HCT116 (cell line): ENCODE results near the gene CARD18. TPM values are rescaled to one million over a fixed set of nuclear protein-coding genes. Genes with fewer than 3 reads are reported as not detected.

Experiments used
- ATAC-seq: fragments of 200-7000 bp; cut with Tn5 transposase; 2 replicates; pipeline ENCODE4 v1.9.1; 2020; ENCODE audit warnings: mild to moderate bottlenecking, moderate library complexity
- BruUV-seq: library from RNA; stranded (reverse); fragments of 400-500 nt; replicated peaks from 2 replicates; lab custom pipeline; 2021; lab: Mats Ljungman, UMichigan
- CTCF ChIA-PET: fragments of 300-600 bp; sonication (Branson Sonifier 250); formaldehyde crosslinking; loops from one replicate; lab custom pipeline; 2021; ENCODE audit warnings: antibody characterized with exemption; lab: Charles Lee
- POLR2A ChIA-PET: fragments of 300-600, 350-600 bp; sonication (Branson Sonifier 250); formaldehyde crosslinking; loops from one replicate; lab custom pipeline; 2021; ENCODE audit warnings: antibody characterized with exemption; lab: Charles Lee
- RAD21 ChIA-PET, 2 experiments: fragments of 300-600 bp; sonication (Branson Sonifier 250); formaldehyde crosslinking; loops; one replicate each; lab custom pipeline; 2023; ENCODE audit warnings: low total read pairs in 2 of 2; ENCODE audit not compliant: uncharacterized antibody in 2 of 2, unreplicated experiment in 2 of 2, low non-redundant PET in 1 of 2; lab: Charles Lee
- DNase-seq: peaks from one replicate; pipeline ENCODE4 v3.0.0-alpha.2; 2010; ENCODE audit warnings: low read depth, low spot score
- H2AFZ ChIP-seq: fragments of 200-600 bp; shearing (Covaris generic), sonication (generic); 2 replicates; pipeline ENCODE4 v1.6.1; 2017; ENCODE audit warnings: low read depth, mixed run types, mixed read lengths, antibody characterized with exemption, low read length; ENCODE audit not compliant: poor library complexity, severe bottlenecking
- H3K27ac ChIP-seq: 2 replicates; pipeline ENCODE4 v1.5.1; 2012; ENCODE audit warnings: low read depth, low read length
- H3K27me3 ChIP-seq: fragments of 200-600 bp; sonication (generic); 2 replicates; pipeline ENCODE4 v1.6.1; 2016; ENCODE audit warnings: mixed run types, low read length, mixed read lengths; ENCODE audit not compliant: insufficient read depth
- H3K36me3 ChIP-seq, 2 experiments: fragments of 200-500 bp in 1 of 2; fragments of 200-600 bp in 1 of 2; sonication (Bioruptor generic) in 1 of 2; sonication (generic) in 1 of 2; 2 replicates each; pipeline versions ENCODE4 v1.5.1 to v1.6.1; 2014 to 2016; ENCODE audit warnings: low read length in 2 of 2, inconsistent platforms in 1 of 2, mixed read lengths in 1 of 2, mixed run types in 1 of 2; ENCODE audit not compliant: insufficient read depth in 2 of 2, control insufficient read depth in 1 of 2
- H3K4me1 ChIP-seq, 2 experiments: fragments of 200-600 bp in 1 of 2; sonication (generic) in 1 of 2; 2 replicates each; pipeline versions ENCODE4 v1.5.1 to v1.6.1; 2012 to 2017; ENCODE audit warnings: low read length in 2 of 2, inconsistent platforms in 1 of 2, mild to moderate bottlenecking in 1 of 2, mixed read lengths in 1 of 2, mixed run types in 1 of 2, moderate library complexity in 1 of 2; ENCODE audit not compliant: insufficient read depth in 2 of 2, control insufficient read depth in 1 of 2
- H3K4me2 ChIP-seq: fragments of 200-600 bp; sonication (generic); 2 replicates; pipeline ENCODE4 v1.6.1; 2017; ENCODE audit warnings: mixed run types, low read length, mixed read lengths
- H3K4me3 ChIP-seq, 2 experiments: fragments of 200-600 bp in 1 of 2; sonication (generic) in 1 of 2; replicated peaks in 1 of 2; 2 replicates each; pipeline ENCODE4 v1.5.1; 2011 to 2016; ENCODE audit warnings: low read length in 2 of 2, control low read depth in 1 of 2, low read depth in 1 of 2, mild to moderate bottlenecking in 1 of 2, mixed read lengths in 1 of 2, mixed run types in 1 of 2
- H3K79me2 ChIP-seq: fragments of 200-600 bp; sonication (generic); 2 replicates; pipeline ENCODE4 v1.6.1; 2017; ENCODE audit warnings: mild to moderate bottlenecking, mixed run types, low read length, moderate library complexity, mixed read lengths; ENCODE audit not compliant: insufficient read depth
- H3K9ac ChIP-seq: fragments of 200-600 bp; sonication (generic); 2 replicates; pipeline ENCODE4 v1.6.1; 2016; ENCODE audit warnings: low read length, mixed read lengths
- H3K9me2 ChIP-seq: fragments of 200-600 bp; sonication (generic), shearing (Covaris generic); 2 replicates; pipeline ENCODE4 v1.6.1; 2017; ENCODE audit warnings: mixed run types, mild to moderate bottlenecking, moderate library complexity; ENCODE audit not compliant: insufficient read depth
- H3K9me3 ChIP-seq, 2 experiments: fragments of 200-500 bp in 1 of 2; fragments of 200-600 bp in 1 of 2; sonication (Bioruptor generic) in 1 of 2; sonication (generic) in 1 of 2; 2 replicates each; pipeline ENCODE4 v1.6.1; 2014 to 2017; ENCODE audit warnings: low read length in 2 of 2, mixed read lengths in 2 of 2, inconsistent platforms in 1 of 2, low read depth in 1 of 2, mild to moderate bottlenecking in 1 of 2, mixed run types in 1 of 2, moderate library complexity in 1 of 2; ENCODE audit not compliant: control insufficient read depth in 1 of 2, insufficient read depth in 1 of 2
- H4K20me1 ChIP-seq: fragments of 200-600 bp; sonication (generic), shearing (Covaris generic); 2 replicates; pipeline ENCODE4 v1.6.1; 2017; ENCODE audit warnings: mixed run types, mild to moderate bottlenecking, moderate library complexity; ENCODE audit not compliant: insufficient read depth
- CBX3 ChIP-seq: IDR thresholded peaks from 2 replicates; pipeline ENCODE4 v1.6.1; 2012; ENCODE audit warnings: low read depth
- CEBPB ChIP-seq: IDR thresholded peaks from 2 replicates; pipeline ENCODE4 v1.6.1; 2012; ENCODE audit warnings: low read depth
- EGR1 ChIP-seq: IDR thresholded peaks from 2 replicates; pipeline ENCODE4 v1.6.1; 2012; ENCODE audit warnings: low read depth
- ELF1 ChIP-seq: IDR thresholded peaks from 2 replicates; pipeline ENCODE4 v1.6.1; 2012; ENCODE audit warnings: low read depth, borderline replicate concordance
- EZH2 ChIP-seq: fragments of 200-600 bp; sonication (generic); IDR thresholded peaks from 2 replicates; pipeline ENCODE4 v1.6.1; 2017; ENCODE audit warnings: antibody characterized with exemption, mixed run types
- EZH2phosphoT487 ChIP-seq: fragments of 200-600 bp; IDR thresholded peaks from 2 replicates; pipeline ENCODE4 v1.6.1; 2018; ENCODE audit warnings: antibody characterized with exemption, borderline replicate concordance
- FOSL1 ChIP-seq: IDR thresholded peaks from 2 replicates; pipeline ENCODE4 v1.6.1; 2012; ENCODE audit warnings: low read depth
- JUND ChIP-seq: IDR thresholded peaks from 2 replicates; pipeline ENCODE4 v1.6.1; 2012
- POLR2A ChIP-seq: IDR thresholded peaks from 2 replicates; pipeline ENCODE4 v1.7.0; 2011; ENCODE audit warnings: borderline replicate concordance; ENCODE audit not compliant: insufficient read depth, insufficient read length; ENCODE audit errors: extremely low read depth
- POLR2AphosphoS5 ChIP-seq: IDR thresholded peaks from 2 replicates; pipeline ENCODE4 v1.6.1; 2011; ENCODE audit warnings: mild to moderate bottlenecking, low read depth, low read length, moderate library complexity
- RAD21 ChIP-seq: IDR thresholded peaks from 2 replicates; pipeline ENCODE4 v1.6.1; 2012; ENCODE audit warnings: low read depth, mild to moderate bottlenecking
- SRF ChIP-seq: IDR thresholded peaks from 2 replicates; pipeline ENCODE4 v1.6.1; 2012; ENCODE audit warnings: low read depth
- TCF7L2 ChIP-seq: IDR thresholded peaks from 2 replicates; pipeline ENCODE4 v1.7.0; 2011; ENCODE audit warnings: borderline replicate concordance, inconsistent platforms; ENCODE audit not compliant: insufficient read depth, insufficient read length; ENCODE audit errors: extremely low read depth
- YY1 ChIP-seq: IDR thresholded peaks from 2 replicates; pipeline ENCODE4 v1.6.1; 2011; ENCODE audit warnings: low read length, low read depth, moderate library complexity, mild to moderate bottlenecking; ENCODE audit not compliant: insufficient replicate concordance; ENCODE audit errors: extremely low read depth
- ZNF274 ChIP-seq: fragments of 200-500 bp; sonication (Bioruptor generic); IDR thresholded peaks from 2 replicates; pipeline ENCODE4 v1.6.1; 2014; ENCODE audit warnings: mild to moderate bottlenecking, low read depth, low read length, inconsistent platforms
- intact Hi-C: fragments of 100-400 bp; cut with micrococcal nuclease; formaldehyde crosslinking; loops from 2 replicates; pipeline ENCODE4 v1.10.0; 2022
- total RNA-seq: library from RNA; stranded (reverse); gene quantifications from one replicate; pipeline ENCODE4 v1.2.1, GENCODE V29; 2021; ENCODE audit not compliant: unreplicated experiment
- TF ChIP-seq, protein P1 (sequence below): IDR thresholded peaks from 2 replicates; pipeline ENCODE4 v1.6.1; 2012; ENCODE audit warnings: low read depth
- TF ChIP-seq, protein P2 (sequence below), 3 experiments: fragments of 200-600 bp in 1 of 3; sonication (generic) in 1 of 3; IDR thresholded peaks in 2 of 3; conservative IDR thresholded peaks in 1 of 3; 2 replicates each; pipeline ENCODE4 v1.5.1; 2012 to 2017; ENCODE audit warnings: low read depth in 2 of 3, low read length in 2 of 3, antibody characterized with exemption in 1 of 3, borderline replicate concordance in 1 of 3, control low read depth in 1 of 3, mild to moderate bottlenecking in 1 of 3, mixed read lengths in 1 of 3, mixed run types in 1 of 3, moderate library complexity in 1 of 3; ENCODE audit not compliant: insufficient read depth in 1 of 3
- TF ChIP-seq, protein P3 (sequence below): IDR thresholded peaks from 2 replicates; pipeline ENCODE4 v1.6.1; 2012
- TF ChIP-seq, protein P4 (sequence below): IDR thresholded peaks from 2 replicates; pipeline ENCODE4 v1.6.1; 2012

Gene CARD18
- total RNA-seq, 1 experiment from 2014 or later: not detected

GRCh38 chr11:105179542-105180278 is 40.1 kb upstream of the CARD18 start:
- H3K4me1 ChIP-seq: no peaks in the 10 kb centered on the region
- no TSS peak for BruUV-seq
- no peak overlapping the region for H3K9ac ChIP-seq
- no peaks in the 10 kb centered on the region for H3K9me2 ChIP-seq
- no peak overlapping the region for H2AFZ ChIP-seq
- CTCF ChIA-PET: interaction anchor here (0.6 kb wide), 1 partner anchor 11 kb away, joined by 4 read pairs; no protein-coding TSS in a partner anchor
- POLR2A ChIA-PET: no interaction called here
- no peaks in the 10 kb centered on the region for H3K36me3 ChIP-seq
- DNase-seq: no peak
- RAD21 ChIA-PET: no interaction called here
- no peaks in the 10 kb centered on the region for H4K20me1 ChIP-seq
- no peak overlapping the region for H3K4me2 ChIP-seq
- TF ChIP-seq POLR2AphosphoS5 (no peak), ZNF274 (no peak), TCF7L2 (no peak), JUND (no peak), FOSL1 (no peak), YY1 (no peak), ELF1 (no peak), CBX3 (no peak), CEBPB (no peak), SRF (no peak), EGR1 (no peak), EZH2phosphoT487 (no peak), POLR2A (no peak), RAD21 (no peak), EZH2 (no peak)
- TF ChIP-seq, protein P1, sequence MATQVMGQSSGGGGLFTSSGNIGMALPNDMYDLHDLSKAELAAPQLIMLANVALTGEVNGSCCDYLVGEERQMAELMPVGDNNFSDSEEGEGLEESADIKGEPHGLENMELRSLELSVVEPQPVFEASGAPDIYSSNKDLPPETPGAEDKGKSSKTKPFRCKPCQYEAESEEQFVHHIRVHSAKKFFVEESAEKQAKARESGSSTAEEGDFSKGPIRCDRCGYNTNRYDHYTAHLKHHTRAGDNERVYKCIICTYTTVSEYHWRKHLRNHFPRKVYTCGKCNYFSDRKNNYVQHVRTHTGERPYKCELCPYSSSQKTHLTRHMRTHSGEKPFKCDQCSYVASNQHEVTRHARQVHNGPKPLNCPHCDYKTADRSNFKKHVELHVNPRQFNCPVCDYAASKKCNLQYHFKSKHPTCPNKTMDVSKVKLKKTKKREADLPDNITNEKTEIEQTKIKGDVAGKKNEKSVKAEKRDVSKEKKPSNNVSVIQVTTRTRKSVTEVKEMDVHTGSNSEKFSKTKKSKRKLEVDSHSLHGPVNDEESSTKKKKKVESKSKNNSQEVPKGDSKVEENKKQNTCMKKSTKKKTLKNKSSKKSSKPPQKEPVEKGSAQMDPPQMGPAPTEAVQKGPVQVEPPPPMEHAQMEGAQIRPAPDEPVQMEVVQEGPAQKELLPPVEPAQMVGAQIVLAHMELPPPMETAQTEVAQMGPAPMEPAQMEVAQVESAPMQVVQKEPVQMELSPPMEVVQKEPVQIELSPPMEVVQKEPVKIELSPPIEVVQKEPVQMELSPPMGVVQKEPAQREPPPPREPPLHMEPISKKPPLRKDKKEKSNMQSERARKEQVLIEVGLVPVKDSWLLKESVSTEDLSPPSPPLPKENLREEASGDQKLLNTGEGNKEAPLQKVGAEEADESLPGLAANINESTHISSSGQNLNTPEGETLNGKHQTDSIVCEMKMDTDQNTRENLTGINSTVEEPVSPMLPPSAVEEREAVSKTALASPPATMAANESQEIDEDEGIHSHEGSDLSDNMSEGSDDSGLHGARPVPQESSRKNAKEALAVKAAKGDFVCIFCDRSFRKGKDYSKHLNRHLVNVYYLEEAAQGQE: no peak
- TF ChIP-seq, protein P2, sequence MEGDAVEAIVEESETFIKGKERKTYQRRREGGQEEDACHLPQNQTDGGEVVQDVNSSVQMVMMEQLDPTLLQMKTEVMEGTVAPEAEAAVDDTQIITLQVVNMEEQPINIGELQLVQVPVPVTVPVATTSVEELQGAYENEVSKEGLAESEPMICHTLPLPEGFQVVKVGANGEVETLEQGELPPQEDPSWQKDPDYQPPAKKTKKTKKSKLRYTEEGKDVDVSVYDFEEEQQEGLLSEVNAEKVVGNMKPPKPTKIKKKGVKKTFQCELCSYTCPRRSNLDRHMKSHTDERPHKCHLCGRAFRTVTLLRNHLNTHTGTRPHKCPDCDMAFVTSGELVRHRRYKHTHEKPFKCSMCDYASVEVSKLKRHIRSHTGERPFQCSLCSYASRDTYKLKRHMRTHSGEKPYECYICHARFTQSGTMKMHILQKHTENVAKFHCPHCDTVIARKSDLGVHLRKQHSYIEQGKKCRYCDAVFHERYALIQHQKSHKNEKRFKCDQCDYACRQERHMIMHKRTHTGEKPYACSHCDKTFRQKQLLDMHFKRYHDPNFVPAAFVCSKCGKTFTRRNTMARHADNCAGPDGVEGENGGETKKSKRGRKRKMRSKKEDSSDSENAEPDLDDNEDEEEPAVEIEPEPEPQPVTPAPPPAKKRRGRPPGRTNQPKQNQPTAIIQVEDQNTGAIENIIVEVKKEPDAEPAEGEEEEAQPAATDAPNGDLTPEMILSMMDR (IDR thresholded peaks at IDR 0.05 in 2 of 3, conservative IDR thresholded peaks at IDR 0.05 in 1 of 3; ENCODE audit: borderline replicate concordance in 1 of 3, insufficient read depth in 1 of 3, low read depth in 2 of 3, low read length in 2 of 3): no peak
- TF ChIP-seq, protein P3, sequence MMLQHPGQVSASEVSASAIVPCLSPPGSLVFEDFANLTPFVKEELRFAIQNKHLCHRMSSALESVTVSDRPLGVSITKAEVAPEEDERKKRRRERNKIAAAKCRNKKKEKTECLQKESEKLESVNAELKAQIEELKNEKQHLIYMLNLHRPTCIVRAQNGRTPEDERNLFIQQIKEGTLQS: no peak
- TF ChIP-seq, protein P4, sequence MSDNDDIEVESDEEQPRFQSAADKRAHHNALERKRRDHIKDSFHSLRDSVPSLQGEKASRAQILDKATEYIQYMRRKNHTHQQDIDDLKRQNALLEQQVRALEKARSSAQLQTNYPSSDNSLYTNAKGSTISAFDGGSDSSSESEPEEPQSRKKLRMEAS: no peak
- TF ChIP-seq, all 23 proteins: peak for 0
- intact Hi-C loops: no loop called here
- Histone ChIP-seq H3K4me3 (no peak overlapping the region), H3K79me2 (no peaks in the 10 kb centered on the region), H3K27ac (no peak overlapping the region), H3K27me3 (no peaks in the 10 kb centered on the region), H3K9me3 (no peaks in the 10 kb centered on the region)
- no peak for ATAC-seq
